NCI-H2081 (cell line): ENCODE results near the gene RAB3GAP2.
"Not testable (repeated sequence)": the region's sequence is repeated elsewhere in the genome, so short reads cannot be mapped to it uniquely, and the experiment has no call there.

Source experiments
- DNase-seq, 2 experiments: peaks; one replicate each; lab custom pipeline; 2025; lab: John Stamatoyannopoulos, UW

The RAB3GAP2 gene

DNA sequence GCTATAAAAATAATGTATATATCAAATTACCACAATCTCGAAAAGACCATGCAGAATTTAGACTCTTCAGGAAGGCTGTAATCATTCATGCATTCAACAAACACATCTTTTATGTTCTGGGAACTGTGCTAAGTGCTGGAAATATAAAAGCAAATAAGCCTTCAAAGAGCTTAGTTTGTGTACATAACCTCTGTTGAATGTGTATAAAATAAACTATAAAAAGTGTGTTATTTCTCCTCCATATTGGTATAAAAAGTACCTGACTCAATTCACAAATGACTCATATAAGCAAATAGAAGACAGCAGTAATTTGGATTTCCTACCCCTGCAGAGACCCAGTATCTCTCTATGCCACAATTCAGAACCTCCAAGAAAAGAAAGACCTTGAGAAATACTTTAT is 36.8 kb downstream of the RAB3GAP2 start:
- peak; percentile 42 to 86 for DNase-seq

DNA sequence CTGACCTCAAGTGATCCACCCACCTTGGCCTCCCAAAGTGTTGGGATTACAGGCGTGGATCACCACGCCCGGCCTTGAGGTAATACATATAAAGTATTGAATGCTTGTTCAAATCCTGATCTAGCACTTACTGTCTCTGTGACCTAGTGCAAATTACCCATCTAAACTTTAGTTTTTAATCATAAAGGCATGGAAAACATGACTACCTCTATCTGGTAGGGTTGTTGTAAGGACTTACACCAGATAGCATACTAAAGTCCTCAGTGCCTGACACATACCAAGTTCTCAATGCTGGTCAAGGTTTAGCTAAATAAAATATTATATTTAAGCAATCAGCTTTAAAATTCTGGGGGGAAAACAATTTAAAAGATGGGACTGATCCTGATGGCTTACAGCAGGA is 38.3 kb downstream of the RAB3GAP2 start:
- no peak for DNase-seq

DNA sequence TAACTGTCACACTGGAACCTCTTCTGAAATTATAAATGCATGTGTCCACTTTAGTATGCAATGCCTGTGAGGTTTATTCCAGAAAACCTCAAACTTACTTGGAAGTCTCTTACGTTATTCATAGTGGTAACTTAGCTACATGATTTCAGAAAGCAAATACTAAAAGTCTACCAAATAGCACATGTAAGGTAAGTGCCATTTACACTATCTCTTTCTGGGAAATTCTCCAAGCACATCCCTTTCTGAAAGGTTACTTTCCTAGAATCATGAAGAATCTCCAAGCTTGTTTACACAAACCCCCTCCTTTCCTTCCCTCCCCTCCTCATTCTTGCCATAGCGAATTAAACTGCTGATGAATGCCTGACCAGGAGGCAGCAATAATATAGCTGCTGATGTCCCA is 42.5 kb downstream of the RAB3GAP2 start:
- DNase-seq = no peak

DNA sequence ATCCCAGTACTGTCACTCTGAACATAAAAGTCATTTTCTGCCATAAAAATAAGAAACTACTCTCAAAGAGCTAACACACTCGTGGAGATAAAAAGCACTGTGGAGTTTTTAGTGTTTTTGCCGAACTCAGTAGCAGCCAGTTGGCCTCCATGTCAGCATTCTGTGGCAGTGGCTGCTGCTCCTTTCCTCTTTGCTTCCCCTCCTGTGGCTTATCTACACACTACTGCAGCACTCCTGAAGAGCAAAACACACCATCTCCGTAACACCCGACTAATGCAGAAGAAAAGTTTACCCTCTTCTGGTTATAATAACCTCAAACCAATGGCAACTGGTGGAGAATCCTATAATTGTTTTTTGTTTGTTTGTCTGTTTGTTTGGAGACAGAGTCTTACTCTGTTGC is 44.9 kb downstream of the RAB3GAP2 start:
- DNase-seq = no peak

DNA sequence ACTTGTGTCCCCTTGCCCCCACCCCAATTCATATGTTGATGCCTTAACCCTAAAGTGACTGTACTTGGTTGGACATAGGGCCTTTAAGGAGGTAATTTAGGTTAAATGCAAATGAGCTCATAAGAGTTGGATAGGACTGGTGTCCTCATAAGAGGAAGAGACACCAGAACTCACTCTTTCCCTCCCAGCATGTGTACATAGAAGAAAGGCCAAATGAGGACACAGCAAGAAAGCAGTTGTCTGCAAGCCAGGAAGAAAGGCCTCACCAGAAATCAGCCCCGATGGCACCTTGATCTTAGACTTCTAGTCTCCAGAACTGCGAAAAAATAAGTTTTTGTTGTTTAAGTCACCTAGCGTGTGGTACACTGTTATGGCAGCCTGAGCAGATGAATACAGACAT is 45.5 kb downstream of the RAB3GAP2 start:
- no peak for DNase-seq

DNA sequence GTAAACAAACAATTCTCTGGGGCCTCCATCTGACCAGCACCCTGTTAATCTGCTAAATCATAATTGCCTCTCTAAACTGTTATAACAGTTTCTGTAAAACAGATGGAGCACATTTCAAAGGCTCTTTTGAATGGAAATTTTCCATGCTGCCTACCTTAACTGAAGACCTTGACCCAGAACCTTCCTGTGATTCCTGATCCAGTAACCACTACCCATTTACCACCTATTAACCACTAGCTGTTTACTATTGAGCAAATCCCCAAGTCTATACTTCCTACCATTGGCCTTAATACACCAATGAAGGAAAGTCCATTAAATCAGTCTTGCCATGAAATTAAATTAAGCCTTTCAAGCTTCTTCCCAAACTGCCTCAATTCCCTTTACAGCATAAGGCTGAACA is 46.3 kb downstream of the RAB3GAP2 start:
- DNase-seq = no peak

DNA sequence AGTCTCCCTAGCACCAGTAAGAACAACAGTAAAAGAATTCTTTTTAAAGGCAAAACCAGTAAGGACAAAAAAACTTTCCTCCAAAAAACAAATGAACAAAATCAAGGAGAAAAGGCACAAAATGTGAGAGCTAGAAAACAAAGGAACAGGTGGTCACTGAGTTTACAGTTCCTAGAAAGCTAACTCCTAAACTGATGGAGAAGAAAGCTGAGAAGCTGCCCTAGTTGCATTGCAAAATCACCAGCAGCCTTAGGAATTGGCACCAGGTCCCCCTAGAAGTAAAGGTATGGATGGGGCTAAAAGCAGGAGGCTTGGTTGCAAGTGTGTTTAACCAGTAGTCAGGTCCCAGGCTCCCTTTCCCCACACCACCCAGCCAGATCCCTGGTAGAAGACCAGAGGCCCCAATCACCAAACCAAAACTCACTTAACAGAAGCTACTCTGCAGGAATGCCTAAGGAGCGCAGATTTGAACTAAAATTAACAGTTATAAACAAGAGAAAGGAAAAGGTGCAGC is 47.6 kb downstream of the RAB3GAP2 start:
- no peak for DNase-seq

DNA sequence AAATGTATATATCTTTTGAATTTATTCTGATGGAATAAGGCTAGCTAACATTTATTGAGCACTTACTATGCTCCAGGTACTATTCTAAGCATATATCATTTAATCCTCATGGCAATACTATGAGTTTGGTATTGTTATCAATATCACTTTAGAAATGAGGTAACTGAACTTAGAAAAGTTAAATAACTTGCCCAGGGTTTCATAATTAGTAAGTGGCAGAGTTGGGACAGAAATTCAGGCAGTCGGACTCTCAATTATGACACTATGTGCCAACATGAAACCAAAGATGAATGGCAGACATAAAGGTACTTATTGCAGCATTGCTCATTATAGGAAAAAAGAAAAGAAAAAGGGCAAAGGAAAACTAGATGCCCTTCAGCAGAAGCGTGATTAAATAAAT is 48.2 kb downstream of the RAB3GAP2 start:
- no peak for DNase-seq

DNA sequence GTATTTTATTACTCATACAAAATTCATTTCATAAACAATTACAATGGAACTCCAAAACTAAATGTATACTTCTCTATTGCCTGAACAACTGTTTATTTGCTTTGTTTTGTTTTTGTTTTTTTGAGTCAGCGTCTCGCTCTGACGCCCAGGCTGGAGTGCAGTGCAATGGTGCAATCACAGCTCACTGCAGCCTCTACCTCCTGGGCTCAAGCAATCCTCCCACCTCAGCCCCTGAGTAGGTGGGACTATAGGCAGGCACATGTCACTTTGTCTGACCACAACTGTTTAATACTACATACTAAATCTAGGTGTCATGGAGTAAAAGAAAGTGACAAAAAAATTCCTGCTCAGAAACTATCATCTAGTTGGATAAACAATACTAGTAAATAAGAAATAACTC is 49.3 kb downstream of the RAB3GAP2 start:
- DNase-seq = no peak

DNA sequence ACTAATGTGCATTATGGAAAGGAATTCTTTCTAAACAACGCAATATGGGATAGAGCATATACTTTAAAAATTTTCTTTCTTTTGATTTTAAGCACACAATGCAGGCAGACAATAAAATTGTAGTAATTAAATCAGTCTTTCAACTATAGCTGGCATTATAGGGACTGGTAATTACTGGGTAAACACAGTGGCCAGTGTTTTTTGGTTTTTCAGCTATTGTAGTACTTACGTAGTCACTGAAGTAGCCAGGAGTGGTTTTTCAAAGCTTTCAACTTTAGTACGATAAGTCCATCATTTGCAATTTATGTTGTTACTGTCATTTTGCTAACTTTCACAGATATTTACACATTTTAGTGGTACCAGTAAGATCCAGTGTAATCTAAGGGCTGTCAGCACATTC is 50.6 kb downstream of the RAB3GAP2 start:
- DNase-seq = peak; percentile 42 to 86

DNA sequence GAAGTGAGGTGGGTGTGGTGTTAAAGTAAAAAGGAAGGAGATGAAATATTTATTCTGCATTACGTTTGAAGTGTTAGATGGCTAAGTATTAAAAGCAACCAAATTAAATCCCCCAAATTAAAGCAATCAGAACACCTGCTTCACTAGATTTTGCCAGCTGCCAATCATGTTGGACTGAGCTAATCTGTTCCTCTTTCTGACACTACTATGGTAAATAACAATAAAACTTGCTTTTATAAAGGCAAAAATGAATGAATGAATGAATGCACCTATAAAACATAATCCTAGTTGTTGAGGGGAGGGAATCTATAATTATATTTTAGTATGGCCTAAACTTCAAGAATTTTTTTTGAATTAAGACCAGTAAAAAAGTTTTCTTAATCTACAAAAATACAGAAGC is 51.0 kb downstream of the RAB3GAP2 start:
- DNase-seq = peak; percentile 22 to 43

DNA sequence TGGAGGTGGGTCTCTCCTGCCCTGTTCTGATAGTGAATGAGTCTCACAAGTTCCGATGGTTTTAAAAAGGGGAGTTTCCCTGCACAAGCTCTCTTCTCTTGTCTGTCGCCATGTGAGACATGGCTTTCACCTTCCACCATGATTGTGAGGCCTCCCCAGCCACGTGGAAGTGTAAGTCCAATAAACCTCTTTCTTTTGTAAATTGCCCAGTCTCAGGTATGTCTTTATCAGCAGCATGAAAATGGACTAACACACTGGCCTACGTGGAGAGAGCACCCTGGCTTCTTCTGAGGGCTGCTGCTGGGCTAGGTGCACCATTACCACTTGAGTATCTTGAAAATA is 51.6 kb downstream of the RAB3GAP2 start:
- DNase-seq = not testable (repeated sequence)

DNA sequence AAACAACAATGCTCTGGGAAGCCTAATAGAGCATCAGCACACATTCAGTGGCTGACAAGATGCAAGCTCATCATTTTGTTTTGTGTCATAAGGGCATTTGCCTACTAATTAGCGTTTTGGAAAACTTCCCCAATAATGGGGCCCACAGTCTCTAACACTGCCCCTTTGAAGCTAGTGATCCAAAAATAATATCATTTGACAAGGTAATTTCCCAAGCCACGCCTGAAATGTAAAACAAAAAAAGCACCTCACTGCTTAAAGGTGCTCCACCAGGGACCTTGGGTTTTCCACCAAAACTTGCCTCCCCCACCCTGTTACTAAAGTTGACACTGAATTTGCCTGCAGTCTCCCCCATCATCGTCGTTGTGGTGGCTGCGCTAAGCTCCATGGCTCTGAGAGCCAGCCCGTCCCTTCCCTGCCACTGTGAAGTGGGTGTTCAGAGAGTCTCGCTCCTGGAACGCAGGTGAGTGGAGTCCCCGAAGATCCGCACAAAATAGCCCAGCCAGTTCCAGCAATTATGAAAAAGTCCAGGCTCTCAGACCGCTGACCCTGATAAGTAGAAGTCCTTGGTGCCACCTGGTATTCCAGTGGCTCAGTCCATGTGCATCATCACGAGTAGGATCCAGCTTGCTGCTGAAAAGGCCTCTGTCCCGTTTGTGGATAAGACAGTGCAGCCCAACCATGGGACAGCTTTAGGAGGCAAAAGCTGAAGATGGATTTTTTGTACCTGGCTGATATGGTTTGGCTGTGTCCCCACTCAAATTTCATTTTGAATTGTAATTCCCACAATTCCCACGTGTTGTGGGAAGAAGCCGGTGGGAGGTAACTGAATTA is 52.2 kb downstream of the RAB3GAP2 start:
- no peak for DNase-seq

DNA sequence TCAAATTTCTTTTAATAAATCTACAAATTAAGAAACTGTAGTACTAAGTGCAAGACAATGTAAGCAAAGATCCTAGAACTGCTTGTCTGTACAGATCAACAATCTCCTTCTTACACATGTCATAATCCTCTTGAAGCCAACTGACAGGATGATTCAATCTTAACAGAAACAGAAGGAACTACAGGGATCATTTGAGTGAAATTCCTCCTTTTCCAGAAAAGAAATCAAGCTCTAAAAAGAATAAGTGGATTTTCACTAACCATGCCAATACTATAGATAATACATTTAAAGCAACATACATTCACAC is 53.2 kb downstream of the RAB3GAP2 start:
- no peak for DNase-seq

DNA sequence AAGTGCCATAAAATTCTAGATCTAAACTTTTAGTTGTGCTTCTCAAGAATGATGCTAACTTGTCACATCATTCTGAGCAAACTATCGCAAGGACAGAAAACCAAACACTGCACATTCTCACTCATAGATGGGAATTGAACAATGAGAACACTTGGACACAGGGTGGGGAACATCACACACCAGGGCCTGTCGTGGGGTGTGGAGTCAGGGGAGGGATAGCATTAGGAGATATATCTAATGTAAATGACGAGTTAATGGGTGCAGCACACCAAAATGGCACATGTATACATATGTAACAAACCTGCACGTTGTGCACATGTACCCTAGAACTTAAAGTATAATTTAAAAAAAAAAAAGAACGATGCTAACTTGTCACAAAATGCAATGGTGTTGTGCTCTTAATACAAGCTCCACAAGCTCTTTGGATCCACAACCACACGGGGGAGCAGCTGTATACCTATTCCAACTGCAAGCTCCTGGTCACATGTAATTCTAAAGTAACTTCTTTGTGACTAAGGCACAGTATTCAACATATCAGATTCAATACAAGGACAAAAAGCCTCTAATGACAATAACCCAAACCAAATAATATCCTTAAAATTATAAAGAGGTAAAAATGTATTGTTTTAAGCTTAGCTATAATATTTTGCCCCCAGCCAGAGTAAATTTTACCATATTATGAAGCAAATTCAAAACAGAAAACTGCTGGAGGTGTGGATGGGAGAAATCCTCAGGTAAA is 53.7 kb downstream of the RAB3GAP2 start:
- DNase-seq = peak; percentile 66 to 76

DNA sequence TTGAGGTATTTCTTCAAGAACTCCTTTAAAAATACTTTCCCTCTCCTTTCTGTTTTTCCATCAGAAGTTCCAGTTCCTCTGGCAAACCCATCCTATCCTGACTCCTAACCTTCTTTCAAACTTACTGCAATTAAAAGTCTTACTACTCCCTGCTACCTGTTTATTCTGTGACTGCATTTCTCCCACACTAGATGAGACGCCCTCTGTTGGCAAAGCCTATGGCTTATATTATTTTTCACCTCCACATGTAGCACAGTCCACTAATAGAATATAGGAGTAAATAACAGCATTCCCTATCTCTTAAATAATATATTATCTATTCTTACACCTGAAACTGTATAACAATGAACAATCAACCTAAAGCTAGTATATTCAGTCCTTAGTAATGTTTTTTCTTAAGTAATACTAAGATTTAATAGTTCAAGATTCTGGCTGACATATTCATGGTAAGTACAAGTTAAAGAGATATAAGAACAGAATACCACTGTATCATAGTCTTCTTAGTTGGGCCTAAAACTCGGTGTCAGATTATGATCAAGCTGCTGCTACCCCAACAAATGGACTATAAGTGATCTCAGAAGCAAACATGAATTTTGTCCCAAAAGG is 54.8 kb downstream of the RAB3GAP2 start:
- peak; percentile 6 to 19 for DNase-seq

DNA sequence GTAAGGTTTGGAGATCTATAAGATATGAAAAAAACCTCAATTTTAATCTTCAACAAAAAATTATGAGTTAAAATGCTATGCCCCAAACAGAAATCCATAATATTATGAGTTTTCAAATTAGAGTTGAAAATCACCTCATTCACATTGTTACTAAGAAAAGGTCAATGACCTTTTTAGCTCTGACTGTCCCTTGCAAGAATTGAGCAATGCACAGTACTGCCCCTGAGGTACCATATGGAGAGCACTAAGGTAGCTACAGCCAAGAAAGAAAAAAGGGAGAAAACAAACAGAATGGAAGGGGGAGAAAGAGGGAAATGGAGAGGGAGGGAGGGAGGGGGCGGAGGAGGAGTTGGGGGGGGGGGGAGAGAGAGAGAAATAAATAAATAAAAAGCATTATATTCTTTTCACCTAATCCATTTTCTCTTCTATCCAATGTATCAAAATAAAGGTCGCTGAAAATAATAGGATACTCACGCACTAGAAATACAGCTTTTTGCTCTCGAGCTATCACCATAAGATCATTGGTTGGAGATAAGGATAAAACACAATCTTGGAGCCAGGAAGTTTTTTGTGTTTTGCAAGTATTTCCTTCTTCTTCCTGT is 58.8 kb downstream of the RAB3GAP2 start:
- DNase-seq = no peak

DNA sequence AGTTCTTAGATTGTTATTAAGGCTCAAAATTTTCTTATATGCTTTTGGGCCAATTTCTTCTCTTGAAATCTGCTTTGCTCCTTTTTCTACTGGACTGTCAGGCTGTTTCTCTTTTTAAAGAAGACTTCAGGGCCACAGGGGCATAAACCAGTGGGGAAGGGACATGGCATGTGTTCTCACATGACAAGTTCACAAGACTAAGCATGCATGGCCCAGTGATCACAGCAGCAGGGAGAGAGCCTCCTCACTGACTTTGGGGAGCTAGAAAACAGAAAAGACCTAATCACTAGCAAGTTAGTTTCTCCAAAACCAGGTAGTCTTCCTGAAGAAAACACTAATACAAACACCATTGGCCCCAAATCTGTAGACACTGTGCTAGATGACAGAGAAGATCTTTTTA is 64.8 kb downstream of the RAB3GAP2 start:
- no peak for DNase-seq

DNA sequence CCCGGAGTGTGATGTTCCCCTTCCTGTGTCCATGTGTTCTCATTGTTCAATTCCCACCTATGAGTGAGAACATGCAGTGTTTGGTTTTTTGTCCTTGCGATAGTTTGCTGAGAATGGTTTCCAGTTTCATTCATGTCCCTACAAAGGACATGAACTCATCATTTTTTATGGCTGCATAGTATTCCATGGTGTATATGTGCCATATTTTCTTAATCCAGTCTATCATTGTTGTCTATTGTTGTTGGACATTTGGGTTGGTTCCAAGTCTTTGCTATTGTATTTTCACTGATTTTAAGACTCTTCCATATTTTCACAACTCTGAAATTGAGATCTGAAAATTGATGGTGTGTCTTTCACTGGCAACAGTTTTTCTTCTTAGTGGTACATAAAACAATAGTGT is 67.5 kb downstream of the RAB3GAP2 start:
- DNase-seq = not testable (repeated sequence)

DNA sequence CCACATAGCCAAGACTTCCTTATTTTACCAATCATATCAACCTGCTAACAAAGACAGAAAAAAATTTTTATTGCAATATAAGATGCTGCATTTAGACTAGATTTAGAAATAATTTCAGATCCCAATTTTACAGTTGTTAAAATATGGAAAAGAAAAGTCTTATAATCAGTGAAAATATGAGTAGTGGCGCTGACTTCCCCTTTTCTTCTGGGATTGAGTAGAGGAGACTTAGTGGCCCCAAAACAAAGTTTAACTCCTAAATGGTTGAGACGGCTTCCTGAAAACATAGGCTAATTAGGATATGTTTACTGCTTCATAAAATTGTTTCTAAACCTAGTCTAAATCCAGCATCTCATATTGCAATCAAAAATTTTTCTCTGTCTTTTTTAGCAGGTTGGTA is 68.4 kb downstream of the RAB3GAP2 start:
- DNase-seq = no peak

DNA sequence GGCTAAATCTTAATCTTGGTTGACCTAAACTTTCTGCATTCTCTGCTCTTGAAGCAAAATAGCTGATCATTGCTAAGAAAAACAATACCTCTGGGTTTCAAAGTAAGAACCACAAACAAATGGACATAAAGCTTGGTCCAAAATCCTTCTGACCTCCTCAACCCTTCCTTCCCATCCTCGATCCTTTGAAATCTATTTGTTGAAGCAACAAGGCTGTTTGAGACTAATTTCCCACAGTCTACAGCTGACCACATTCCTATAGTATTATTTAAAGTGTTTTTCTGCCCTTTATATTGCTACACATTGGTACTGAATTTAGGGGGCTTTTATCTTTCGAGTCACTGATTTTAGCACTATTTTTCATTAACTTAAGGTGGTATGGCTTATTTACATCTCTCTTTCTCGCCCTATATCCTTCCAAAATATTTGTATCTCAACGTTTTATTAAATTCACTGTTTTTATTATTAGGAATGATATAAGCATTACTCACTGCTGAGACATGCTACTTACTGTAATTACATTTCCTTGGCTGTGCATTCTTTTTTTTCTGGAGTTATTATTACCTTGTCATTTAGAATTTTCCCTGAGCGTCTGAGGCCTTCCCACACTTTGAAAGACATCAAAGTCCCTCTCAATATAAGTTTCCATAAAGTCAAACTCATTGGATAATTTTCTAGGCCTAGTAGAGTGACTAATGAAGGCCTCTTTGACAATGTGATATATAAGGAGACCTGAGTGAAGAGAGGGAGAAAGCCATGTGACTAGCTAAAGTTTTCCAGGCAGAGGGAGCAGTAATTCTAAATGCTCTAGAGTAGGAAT is 73.9 kb downstream of the RAB3GAP2 start:
- DNase-seq = no peak

DNA sequence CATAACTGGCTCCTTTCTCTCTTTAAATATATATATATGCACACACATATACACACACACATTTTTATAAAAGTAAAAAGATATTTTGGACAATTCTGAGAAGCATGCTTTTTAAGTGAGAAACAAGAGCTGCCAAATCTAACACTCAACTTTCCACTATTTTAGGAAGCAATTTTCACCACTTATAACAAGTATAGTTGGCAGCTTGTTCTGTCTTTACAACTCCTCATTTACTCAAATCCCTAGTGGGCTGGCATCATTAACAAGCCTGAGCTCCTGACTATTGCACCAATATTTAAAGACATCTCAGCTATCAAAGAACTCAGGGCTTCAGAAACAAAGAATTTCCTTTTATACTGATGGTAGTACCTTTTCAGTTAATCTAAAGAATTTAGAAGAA is 76.6 kb downstream of the RAB3GAP2 start:
- DNase-seq = no peak
